HEK293 (cell line): Measurements from ENCODE around the gene RSPO1.

ENCODE experiments used
- CTCF ChIA-PET: fragments of 350-600 bp; formaldehyde crosslinking; extraction: SDS; loops from one replicate; lab custom pipeline; 2021; ENCODE audit warnings: antibody characterized with exemption; lab: Yijun Ruan, JAX
- POLR2A ChIA-PET: fragments of 300-600 bp; formaldehyde crosslinking; extraction: SDS; loops from one replicate; lab custom pipeline; 2020; ENCODE audit warnings: antibody characterized with exemption, inconsistent platforms; lab: Yijun Ruan, JAX
- H3K27ac ChIP-seq: fragments of 200-500 bp; sonication (Bioruptor generic); 2 replicates; pipeline ENCODE4 v1.5.1; 2014; ENCODE audit warnings: low read depth, low read length, control low read depth, inconsistent platforms; ENCODE audit errors: extremely low read depth
- H3K36me3 ChIP-seq, 2 experiments: fragments of 200-500 bp in 1 of 2; sonication (Bioruptor generic) in 1 of 2; 1 replicate in 1 of 2; 2 replicates in 1 of 2; pipeline ENCODE4 v1.5.1; 2014 to 2017; ENCODE audit warnings: inconsistent platforms in 2 of 2, low read length in 2 of 2; ENCODE audit not compliant: control insufficient read depth in 2 of 2, insufficient read depth in 1 of 2
- H3K4me1 ChIP-seq: fragments of 200-500 bp; sonication (Bioruptor generic); 2 replicates; pipeline ENCODE4 v1.5.1; 2014; ENCODE audit warnings: mild to moderate bottlenecking, low read length, inconsistent platforms; ENCODE audit not compliant: control insufficient read depth, insufficient read depth
- H3K4me3 ChIP-seq: 2 replicates; pipeline ENCODE4 v1.5.1; 2011; ENCODE audit warnings: low read depth, mild to moderate bottlenecking, control low read depth, low read length, moderate library complexity
- H3K9me3 ChIP-seq: fragments of 200-500 bp; sonication (Bioruptor generic); 2 replicates; pipeline ENCODE4 v1.5.1; 2014; ENCODE audit warnings: low read depth, low read length, inconsistent platforms; ENCODE audit not compliant: control insufficient read depth, insufficient read depth
- FEZF1 ChIP-seq: fragments of 450-650 bp; formaldehyde crosslinking; IDR thresholded peaks from 2 replicates; pipeline ENCODE4 v1.5.1; 2016; ENCODE audit warnings: missing biosample characterization, missing genetic modification characterization
- GLIS1 ChIP-seq: fragments of 450-650 bp; formaldehyde crosslinking; IDR thresholded peaks from 2 replicates; pipeline ENCODE4 v1.5.1; 2016; ENCODE audit warnings: missing biosample characterization, missing genetic modification characterization
- GLIS2 ChIP-seq: fragments of 450-650 bp; formaldehyde crosslinking; IDR thresholded peaks from 2 replicates; pipeline ENCODE4 v1.5.1; 2016; ENCODE audit warnings: missing biosample characterization, missing genetic modification characterization
- HOXA7 ChIP-seq: sonication (generic); formaldehyde crosslinking; IDR thresholded peaks from 2 replicates; pipeline ENCODE4 v1.8.1; 2022; ENCODE audit warnings: missing genetic modification reagents, borderline replicate concordance
- HOXD13 ChIP-seq: sonication (generic); formaldehyde crosslinking; IDR thresholded peaks from 2 replicates; pipeline ENCODE4 v1.8.0; 2022; ENCODE audit warnings: missing genetic modification reagents, borderline replicate concordance
- INSM2 ChIP-seq: fragments of 450-650 bp; formaldehyde crosslinking; IDR thresholded peaks from 2 replicates; pipeline ENCODE4 v1.5.1; 2016; ENCODE audit warnings: missing biosample characterization, missing genetic modification characterization
- KLF10 ChIP-seq: fragments of 450-650 bp; IDR thresholded peaks from 2 replicates; pipeline ENCODE4 v1.5.1; 2018; ENCODE audit warnings: missing biosample characterization, mild to moderate bottlenecking, missing genetic modification characterization
- KLF16 ChIP-seq: fragments of 450-650 bp; formaldehyde crosslinking; IDR thresholded peaks from 2 replicates; pipeline ENCODE4 v1.5.1; 2017; ENCODE audit warnings: missing biosample characterization, missing genetic modification characterization
- OSR2 ChIP-seq: fragments of 450-650 bp; formaldehyde crosslinking; IDR thresholded peaks from 2 replicates; pipeline ENCODE4 v1.5.1; 2016; ENCODE audit warnings: missing biosample characterization, missing genetic modification characterization
- PATZ1 ChIP-seq: fragments of 450-650 bp; formaldehyde crosslinking; IDR thresholded peaks from 2 replicates; pipeline ENCODE4 v1.5.1; 2016; ENCODE audit warnings: missing biosample characterization, missing genetic modification characterization
- WT1 ChIP-seq: fragments of 450-650 bp; formaldehyde crosslinking; IDR thresholded peaks from 2 replicates; pipeline ENCODE4 v1.5.1; 2016; ENCODE audit warnings: missing biosample characterization, missing genetic modification characterization
- ZBTB49 ChIP-seq: fragments of 450-650 bp; formaldehyde crosslinking; IDR thresholded peaks from 2 replicates; pipeline ENCODE4 v1.5.1; 2016; ENCODE audit warnings: missing biosample characterization, missing genetic modification characterization, low read depth
- ZBTB8A ChIP-seq: fragments of 450-650 bp; formaldehyde crosslinking; IDR thresholded peaks from 2 replicates; pipeline ENCODE4 v1.5.1; 2016; ENCODE audit warnings: missing biosample characterization, missing genetic modification characterization
- ZNF302 ChIP-seq: fragments of 450-650 bp; formaldehyde crosslinking; IDR thresholded peaks from 2 replicates; pipeline ENCODE4 v1.5.1; 2016; ENCODE audit warnings: missing biosample characterization, missing genetic modification characterization, low read depth
- ZNF416 ChIP-seq: fragments of 450-650 bp; formaldehyde crosslinking; IDR thresholded peaks from 2 replicates; pipeline ENCODE4 v1.5.1; 2016; ENCODE audit warnings: missing biosample characterization, missing genetic modification characterization
- ZNF501 ChIP-seq: fragments of 450-650 bp; formaldehyde crosslinking; IDR thresholded peaks from 2 replicates; pipeline ENCODE4 v1.5.1; 2016; ENCODE audit warnings: missing biosample characterization, missing genetic modification characterization
- ZNF549 ChIP-seq: fragments of 450-650 bp; IDR thresholded peaks from 2 replicates; pipeline ENCODE4 v1.5.1; 2018; ENCODE audit warnings: missing biosample characterization, missing genetic modification characterization, mild to moderate bottlenecking, inconsistent platforms, moderate library complexity
- ZNF624 ChIP-seq: fragments of 450-650 bp; formaldehyde crosslinking; IDR thresholded peaks from 2 replicates; pipeline ENCODE4 v1.5.1; 2017; ENCODE audit warnings: missing biosample characterization, missing genetic modification characterization
- ZSCAN16 ChIP-seq: fragments of 450-650 bp; formaldehyde crosslinking; IDR thresholded peaks from 2 replicates; pipeline ENCODE4 v1.5.1; 2016; ENCODE audit warnings: missing biosample characterization, missing genetic modification characterization
- ZSCAN30 ChIP-seq: fragments of 450-650 bp; IDR thresholded peaks from 2 replicates; pipeline ENCODE4 v1.5.1; 2018; ENCODE audit warnings: missing biosample characterization, mild to moderate bottlenecking, missing genetic modification characterization, moderate library complexity

The RSPO1 gene

GRCh38 chr1:37629726-37630425 is 4.8 kb downstream of the RSPO1 start (continued):
- TF ChIP-seq INSM2 (tag by site-specific recombination): no peak

GRCh38 chr1:37629008-37629407 is 5.7 kb downstream of the RSPO1 start:
- POLR2A ChIA-PET: no interaction called here
- Histone ChIP-seq H3K9me3 (no peaks in the 10 kb centered on the region), H3K4me3 (no peak overlapping the region), H3K4me1 (no peaks in the 10 kb centered on the region), H3K36me3 (no peaks in the 10 kb centered on the region), H3K27ac (no peak overlapping the region)
- TF ChIP-seq KLF16 (tag by site-specific recombination): no peak
- no peak for TF ChIP-seq GLIS1 (tag by site-specific recombination)
- no peak for TF ChIP-seq PATZ1
- no peak for TF ChIP-seq KLF10 (tag by site-specific recombination)
- TF ChIP-seq ZBTB49 (tag by site-specific recombination): no peak
- TF ChIP-seq ZSCAN16: no peak
- CTCF ChIA-PET: interaction anchor here (0.5 to 1.5 kb wide), 5 partner anchors 9 to 1011 kb away, joined by 3 to 5 read pairs (median 3); no protein-coding TSS in a partner anchor

GRCh38 chr1:37628026-37628556 is 6.6 kb downstream of the RSPO1 start:
- CTCF ChIA-PET: interaction anchor here (0.9 to 1.3 kb wide), 2 partner anchors 28 to 174 kb away, joined by 3 to 4 read pairs; no protein-coding TSS in a partner anchor
- Histone ChIP-seq H3K9me3 (no peaks in the 10 kb centered on the region), H3K36me3 (no peaks in the 10 kb centered on the region), H3K27ac (no peak overlapping the region), H3K4me3 (no peak overlapping the region), H3K4me1 (no peaks in the 10 kb centered on the region)
- POLR2A ChIA-PET: interaction anchor here (0.5 kb wide), 1 partner anchor 298 kb away, joined by 3 read pairs; no protein-coding TSS in a partner anchor
- TF ChIP-seq WT1 (tag by site-specific recombination) (no peak), ZSCAN30 (tag by site-specific recombination) (no peak)

GRCh38 chr1:37622131-37622530 is 12.6 kb downstream of the RSPO1 start:
- Histone ChIP-seq H3K36me3 (no peaks in the 10 kb centered on the region), H3K4me3 (no peak overlapping the region), H3K4me1 (no peaks in the 10 kb centered on the region), H3K27ac (no peak overlapping the region), H3K9me3 (no peaks in the 10 kb centered on the region)
- POLR2A ChIA-PET: interaction anchor here (0.6 kb wide), 1 partner anchor 1144 kb away, joined by 3 read pairs; no protein-coding TSS in a partner anchor
- TF ChIP-seq ZNF549 (tag by site-specific recombination) (no peak), ZBTB8A (tag by site-specific recombination) (no peak), ZNF302 (tag by site-specific recombination) (no peak), HOXA7 (CRISPR knock-in tag) (no peak), GLIS2 (tag by site-specific recombination) (no peak), KLF10 (tag by site-specific recombination) (no peak), ZSCAN30 (tag by site-specific recombination) (no peak), ZNF501 (no peak), ZNF624 (tag by site-specific recombination) (no peak), OSR2 (tag by site-specific recombination) (no peak), HOXD13 (CRISPR knock-in tag) (no peak), FEZF1 (no peak), ZNF416 (tag by site-specific recombination) (no peak)
- CTCF ChIA-PET: interaction anchor here (0.6 to 3.1 kb wide), 9 partner anchors 8 to 204 kb away, joined by 3 to 13 read pairs (median 3); no protein-coding TSS in a partner anchor
